22Rv1 (cell line): Measurements from ENCODE around the gene POFUT2.

ENCODE experiments used
- CTCF ChIP-seq: fragments of 450-650 bp; IDR thresholded peaks from 2 replicates; pipeline ENCODE4 v1.5.1; 2017; ENCODE audit warnings: mild to moderate bottlenecking
- ZFX ChIP-seq: fragments of 450-650 bp; IDR thresholded peaks from 2 replicates; pipeline ENCODE4 v1.6.1; 2017; ENCODE audit warnings: antibody characterized with exemption, borderline replicate concordance

GRCh38 chr21:45313682-45314081, 26.0 kb upstream of the POFUT2 start:
- no peak for TF ChIP-seq CTCF
- no peak for TF ChIP-seq ZFX
